IPS-15b (cell line): ENCODE data around the gene UBXN7.
"Not testable (repeated sequence)": the region's sequence is repeated elsewhere in the genome, so short reads cannot be mapped to it uniquely, and the experiment has no call there.

Source experiments
- H3K27me3 ChIP-seq: one replicate; pipeline ENCODE4 v1.6.1; 2013; ENCODE audit warnings: low read length; ENCODE audit not compliant: control insufficient read depth, insufficient read depth
- H3K36me3 ChIP-seq: one replicate; pipeline ENCODE4 v1.6.1; 2013; ENCODE audit warnings: low read length; ENCODE audit not compliant: control insufficient read depth, insufficient read depth
- H3K4me1 ChIP-seq: one replicate; pipeline ENCODE4 v1.6.1; 2013; ENCODE audit warnings: mild to moderate bottlenecking, low read length; ENCODE audit not compliant: control insufficient read depth, insufficient read depth
- H3K4me3 ChIP-seq: one replicate; pipeline ENCODE4 v1.5.1; 2013; ENCODE audit warnings: low read depth, low read length
- H3K9ac ChIP-seq: one replicate; pipeline ENCODE4 v1.6.1; 2013; ENCODE audit warnings: low read depth, mild to moderate bottlenecking, low read length
- H3K9me3 ChIP-seq: one replicate; pipeline ENCODE4 v1.6.1; 2013; ENCODE audit warnings: mild to moderate bottlenecking, low read length; ENCODE audit not compliant: control insufficient read depth, insufficient read depth

UBXN7 gene

DNA sequence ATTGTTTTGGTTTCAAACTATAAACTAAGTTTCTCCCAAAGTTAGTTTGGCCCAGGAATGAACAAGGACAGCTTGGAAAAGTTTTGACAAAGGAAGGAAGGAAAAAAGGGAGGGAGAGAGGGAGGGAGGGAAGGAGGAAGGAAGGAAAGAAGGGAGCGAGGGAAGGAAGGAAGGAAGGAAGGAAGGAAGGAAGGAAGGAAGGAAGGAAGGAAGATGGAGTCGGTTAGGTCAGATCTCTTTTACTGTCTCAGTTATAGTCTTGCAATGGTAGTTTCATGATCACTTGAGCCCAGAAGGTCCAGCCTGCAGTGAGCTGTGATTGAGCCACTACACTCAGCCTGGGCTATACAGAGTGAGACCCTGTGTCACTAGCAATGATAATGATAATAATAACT is 12.3 kb upstream of the UBXN7 start:
- H3K9ac ChIP-seq = no peak overlapping the region
- no peaks in the 10 kb centered on the region for H3K27me3 ChIP-seq
- no peaks in the 10 kb centered on the region for H3K9me3 ChIP-seq
- H3K36me3 ChIP-seq = no peaks in the 10 kb centered on the region
- no peaks in the 10 kb centered on the region for H3K4me1 ChIP-seq
- H3K4me3 ChIP-seq = no peak overlapping the region

- Histone ChIP-seq H3K9ac (no peak overlapping the region), H3K27me3 (no peaks in the 10 kb centered on the region), H3K4me3 (no peak overlapping the region), H3K4me1 (no peaks in the 10 kb centered on the region), H3K36me3 (no peaks in the 10 kb centered on the region), H3K9me3 (no peaks in the 10 kb centered on the region)
These were observed 8.5 kb upstream of the UBXN7 start for GRCh38 chr3:196440696-196441095.

DNA sequence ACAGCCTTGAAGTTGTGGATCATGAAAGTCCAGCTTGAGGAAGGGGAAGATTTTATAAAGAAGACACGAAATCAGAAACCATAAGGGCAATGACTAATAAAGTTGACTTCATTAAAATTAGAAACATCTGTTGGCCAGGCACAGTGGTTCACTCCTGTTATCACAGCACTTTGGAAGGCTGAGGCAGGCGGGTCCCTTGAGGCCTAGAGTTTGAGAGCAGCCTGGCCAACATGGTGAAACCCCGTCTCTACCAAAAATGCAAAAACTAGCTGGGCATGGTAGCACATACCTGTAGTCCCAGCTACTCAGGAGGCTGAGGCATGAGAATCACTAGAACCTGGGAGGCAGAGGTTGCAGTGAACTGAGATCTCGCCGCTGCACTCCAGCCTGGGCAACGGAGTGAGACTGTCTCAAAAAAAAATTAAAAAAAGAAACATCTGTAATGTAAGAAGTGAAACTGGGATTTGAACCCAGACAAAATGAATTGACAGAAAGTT is 7.9 kb upstream of the UBXN7 start:
- no peaks in the 10 kb centered on the region for H3K36me3 ChIP-seq
- H3K27me3 ChIP-seq = no peaks in the 10 kb centered on the region
- H3K9ac ChIP-seq = no peak overlapping the region
- H3K4me1 ChIP-seq = no peaks in the 10 kb centered on the region
- no peak overlapping the region for H3K4me3 ChIP-seq
- no peaks in the 10 kb centered on the region for H3K9me3 ChIP-seq

GRCh38 chr3:196431181-196432136 is 768 bp downstream of the UBXN7 start:
- H3K27me3 ChIP-seq = no peaks in the 10 kb centered on the region
- peak overlapping the region; percentile 56 for H3K4me3 ChIP-seq
- H3K36me3 ChIP-seq = peaks cover 3% of the 10 kb centered on the region
- H3K9ac ChIP-seq = peak overlapping the region; percentile 13
- H3K4me1 ChIP-seq = peaks cover 3% of the 10 kb centered on the region
- H3K9me3 ChIP-seq = no peaks in the 10 kb centered on the region

- Histone ChIP-seq H3K36me3 (peaks cover 3% of the 10 kb centered on the region), H3K9ac (no peak overlapping the region), H3K4me1 (peaks cover 3% of the 10 kb centered on the region), H3K4me3 (no peak overlapping the region), H3K27me3 (no peaks in the 10 kb centered on the region), H3K9me3 (no peaks in the 10 kb centered on the region)
These were observed 4.2 kb downstream of the UBXN7 start for GRCh38 chr3:196428041-196428440.

DNA sequence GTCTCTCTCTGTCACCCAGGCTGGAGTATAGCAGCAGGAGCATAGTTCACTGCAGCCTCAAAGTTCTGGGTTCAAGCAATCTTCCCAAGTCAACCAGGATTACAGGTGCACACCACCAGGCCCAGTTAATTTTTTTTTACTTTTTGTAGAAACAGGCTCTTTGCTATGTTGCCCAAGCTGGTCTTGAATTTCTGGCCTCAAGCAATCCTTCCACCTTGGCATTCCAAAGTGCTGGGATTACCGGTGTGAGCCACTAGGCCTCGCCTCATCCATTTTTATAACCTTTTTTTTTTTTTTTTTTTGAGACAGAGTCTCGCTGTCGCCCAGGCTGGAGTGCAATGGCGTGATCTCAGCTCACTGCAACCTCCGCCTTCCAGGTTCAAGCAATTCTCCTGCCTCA is 7.8 kb downstream of the UBXN7 start:
- H3K9me3 ChIP-seq, H3K4me3 ChIP-seq, H3K9ac ChIP-seq, H3K4me1 ChIP-seq, H3K36me3 ChIP-seq, H3K27me3 ChIP-seq: not testable (repeated sequence)

GRCh38 chr3:196423044-196423781 is 9.0 kb downstream of the UBXN7 start:
- Histone ChIP-seq H3K9ac (no peak overlapping the region), H3K4me1 (no peaks in the 10 kb centered on the region), H3K9me3 (no peaks in the 10 kb centered on the region), H3K4me3 (no peak overlapping the region), H3K27me3 (no peaks in the 10 kb centered on the region), H3K36me3 (no peaks in the 10 kb centered on the region)

- not testable (repeated sequence) for H3K4me3 ChIP-seq
These were observed 10.6 kb downstream of the UBXN7 start for GRCh38 chr3:196421668-196422067.

GRCh38 chr3:196419386-196419785 is 12.8 kb downstream of the UBXN7 start:
- no peaks in the 10 kb centered on the region for H3K4me1 ChIP-seq

More at GRCh38 chr3:196421668-196422067, 10.6 kb downstream of the UBXN7 start:
- not testable (repeated sequence) for H3K27me3 ChIP-seq, H3K9ac ChIP-seq, H3K4me1 ChIP-seq, H3K36me3 ChIP-seq, H3K9me3 ChIP-seq

GRCh38 chr3:196418601-196419000 is 13.6 kb downstream of the UBXN7 start:
- no peaks in the 10 kb centered on the region for H3K36me3 ChIP-seq
- H3K9ac ChIP-seq = no peak overlapping the region
- H3K4me1 ChIP-seq = no peaks in the 10 kb centered on the region
- no peak overlapping the region for H3K4me3 ChIP-seq
- no peaks in the 10 kb centered on the region for H3K9me3 ChIP-seq
- H3K27me3 ChIP-seq = no peaks in the 10 kb centered on the region

More at GRCh38 chr3:196419386-196419785, 12.8 kb downstream of the UBXN7 start:
- Histone ChIP-seq H3K4me3 (no peak overlapping the region), H3K9me3 (no peaks in the 10 kb centered on the region), H3K27me3 (no peaks in the 10 kb centered on the region), H3K36me3 (no peaks in the 10 kb centered on the region), H3K9ac (no peak overlapping the region)

GRCh38 chr3:196414469-196414868 is 17.8 kb downstream of the UBXN7 start:
- H3K4me1 ChIP-seq = no peaks in the 10 kb centered on the region
- H3K9ac ChIP-seq = no peak overlapping the region
- H3K4me3 ChIP-seq = no peak overlapping the region
- no peaks in the 10 kb centered on the region for H3K9me3 ChIP-seq
- H3K27me3 ChIP-seq = no peaks in the 10 kb centered on the region
- no peaks in the 10 kb centered on the region for H3K36me3 ChIP-seq
